SK-N-SH (cell line): ENCODE results near the gene GPR157.

ENCODE experiments used
- CTCF ChIP-seq: fragments of 200-600 bp; sonication (generic); IDR thresholded peaks from 2 replicates; pipeline ENCODE4 v1.6.1; 2017; ENCODE audit warnings: antibody characterized with exemption, mild to moderate bottlenecking, moderate library complexity
- EP300 ChIP-seq, 2 experiments: IDR thresholded peaks; 2 replicates each; pipeline versions ENCODE4 v1.4.0 to v1.6.1; 2012; ENCODE audit warnings: borderline replicate concordance in 1 of 2, low read depth in 1 of 2, low read length in 1 of 2
- EZH2phosphoT487 ChIP-seq: fragments of 200-600 bp; sonication (generic); IDR thresholded peaks from 2 replicates; pipeline ENCODE4 v1.6.1; 2017; ENCODE audit warnings: low read depth, mixed run types, mild to moderate bottlenecking, antibody characterized with exemption, moderate library complexity, borderline replicate concordance
- IRF3 ChIP-seq: fragments of 150-350 bp; IDR thresholded peaks from 2 replicates; pipeline ENCODE4 v1.6.1; 2016; ENCODE audit warnings: mild to moderate bottlenecking, low read depth, low read length
- MAX ChIP-seq: IDR thresholded peaks from 2 replicates; pipeline ENCODE4 v1.4.0; 2012; ENCODE audit warnings: low read depth
- POLR2AphosphoS5 ChIP-seq: IDR thresholded peaks from 2 replicates; pipeline ENCODE4 v1.6.1; 2012; ENCODE audit warnings: low read depth, low read length
- RAD21 ChIP-seq: IDR thresholded peaks from 2 replicates; pipeline ENCODE4 v1.6.1; 2012; ENCODE audit warnings: mild to moderate bottlenecking, low read length
- TCF12 ChIP-seq: IDR thresholded peaks from 2 replicates; pipeline ENCODE4 v1.4.0; 2012
- TEAD4 ChIP-seq: IDR thresholded peaks from 2 replicates; pipeline ENCODE4 v1.4.0; 2012; ENCODE audit warnings: mild to moderate bottlenecking, borderline replicate concordance; ENCODE audit not compliant: insufficient read depth
- YY1 ChIP-seq: IDR thresholded peaks from 2 replicates; pipeline ENCODE4 v1.4.0; 2012; ENCODE audit warnings: low read depth, mild to moderate bottlenecking
- TF ChIP-seq, protein P1 (sequence below): IDR thresholded peaks from 2 replicates; pipeline ENCODE4 v1.6.1; 2012; ENCODE audit warnings: mild to moderate bottlenecking, low read depth, low read length, moderate library complexity

DNA sequence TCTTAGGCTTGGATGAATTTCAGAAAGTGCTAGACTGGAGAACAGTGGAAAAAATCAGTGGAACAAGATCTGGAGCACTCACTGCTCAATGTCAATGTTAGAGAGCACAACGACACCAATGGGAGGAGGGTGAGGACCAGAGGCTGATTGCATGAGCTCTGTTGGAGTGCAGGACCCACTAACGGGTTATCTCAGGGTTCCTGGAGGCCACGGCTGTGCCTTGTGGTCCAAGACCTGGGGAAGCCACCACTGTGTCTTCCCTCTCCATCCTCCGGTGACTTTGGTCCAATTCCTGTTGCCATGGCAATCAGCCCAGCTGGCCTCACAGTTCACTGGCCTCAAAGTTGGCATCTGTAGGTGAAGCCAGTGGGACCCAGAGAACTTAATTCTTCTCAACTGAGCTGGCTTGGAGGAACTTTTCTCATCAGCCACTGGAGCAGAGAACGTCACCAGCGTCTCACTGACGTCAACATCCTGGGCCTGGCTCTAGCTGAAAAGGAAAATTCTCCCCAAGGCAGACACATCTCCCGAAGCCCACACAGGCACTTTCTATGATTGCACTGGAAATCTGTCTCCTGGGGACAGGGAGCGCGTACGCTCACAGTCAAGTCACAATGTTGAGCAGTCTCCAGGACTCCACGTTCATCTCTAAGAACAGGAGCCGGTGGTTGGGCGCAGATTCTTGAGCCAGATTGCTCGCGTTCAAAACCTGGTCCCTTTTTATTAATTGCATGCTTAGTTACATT is 21.9 kb upstream of the GPR157 start:
- TF ChIP-seq RAD21: no peak
- TF ChIP-seq CTCF: no peak
- TF ChIP-seq, protein P1, sequence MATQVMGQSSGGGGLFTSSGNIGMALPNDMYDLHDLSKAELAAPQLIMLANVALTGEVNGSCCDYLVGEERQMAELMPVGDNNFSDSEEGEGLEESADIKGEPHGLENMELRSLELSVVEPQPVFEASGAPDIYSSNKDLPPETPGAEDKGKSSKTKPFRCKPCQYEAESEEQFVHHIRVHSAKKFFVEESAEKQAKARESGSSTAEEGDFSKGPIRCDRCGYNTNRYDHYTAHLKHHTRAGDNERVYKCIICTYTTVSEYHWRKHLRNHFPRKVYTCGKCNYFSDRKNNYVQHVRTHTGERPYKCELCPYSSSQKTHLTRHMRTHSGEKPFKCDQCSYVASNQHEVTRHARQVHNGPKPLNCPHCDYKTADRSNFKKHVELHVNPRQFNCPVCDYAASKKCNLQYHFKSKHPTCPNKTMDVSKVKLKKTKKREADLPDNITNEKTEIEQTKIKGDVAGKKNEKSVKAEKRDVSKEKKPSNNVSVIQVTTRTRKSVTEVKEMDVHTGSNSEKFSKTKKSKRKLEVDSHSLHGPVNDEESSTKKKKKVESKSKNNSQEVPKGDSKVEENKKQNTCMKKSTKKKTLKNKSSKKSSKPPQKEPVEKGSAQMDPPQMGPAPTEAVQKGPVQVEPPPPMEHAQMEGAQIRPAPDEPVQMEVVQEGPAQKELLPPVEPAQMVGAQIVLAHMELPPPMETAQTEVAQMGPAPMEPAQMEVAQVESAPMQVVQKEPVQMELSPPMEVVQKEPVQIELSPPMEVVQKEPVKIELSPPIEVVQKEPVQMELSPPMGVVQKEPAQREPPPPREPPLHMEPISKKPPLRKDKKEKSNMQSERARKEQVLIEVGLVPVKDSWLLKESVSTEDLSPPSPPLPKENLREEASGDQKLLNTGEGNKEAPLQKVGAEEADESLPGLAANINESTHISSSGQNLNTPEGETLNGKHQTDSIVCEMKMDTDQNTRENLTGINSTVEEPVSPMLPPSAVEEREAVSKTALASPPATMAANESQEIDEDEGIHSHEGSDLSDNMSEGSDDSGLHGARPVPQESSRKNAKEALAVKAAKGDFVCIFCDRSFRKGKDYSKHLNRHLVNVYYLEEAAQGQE: no peak
- TF ChIP-seq TEAD4: no peak
- TF ChIP-seq YY1: no peak
- TF ChIP-seq TCF12: no peak
- TF ChIP-seq EP300 (IDR thresholded peaks at IDR 0.05; ENCODE audit: borderline replicate concordance in 1 of 2, low read depth in 1 of 2, low read length in 1 of 2): no peak
- TF ChIP-seq MAX: no peak
- TF ChIP-seq IRF3: no peak
- no peak for TF ChIP-seq POLR2AphosphoS5
- TF ChIP-seq EZH2phosphoT487: no peak
